Fibroblast of villous mesenchyme (primary cell): Measurements from ENCODE around the gene ZRANB3. TPM values are rescaled to one million over a fixed set of nuclear protein-coding genes. Genes with fewer than 3 reads are reported as not detected.
"Not testable (repeated sequence)": the region's sequence is repeated elsewhere in the genome, so short reads cannot be mapped to it uniquely, and the experiment has no call there.

Experiments used
- DNase-seq: peaks from one replicate; pipeline ENCODE4 v3.0.0-alpha.2; 2010; ENCODE audit warnings: low read depth
- H3K4me3 ChIP-seq: 2 replicates; pipeline ENCODE4 v1.5.1; 2011; ENCODE audit warnings: low read depth, mild to moderate bottlenecking, low read length
- total RNA-seq: library from RNA; depleted of rRNA; stranded (reverse); fragments of >200 nt; gene quantifications from 2 replicates; pipeline ENCODE4 v1.2.3, GENCODE V29; 2012
- TF ChIP-seq, protein P1 (sequence below): IDR thresholded peaks from 2 replicates; pipeline ENCODE4 v1.5.1; 2012; ENCODE audit warnings: low read depth, mild to moderate bottlenecking, low read length; ENCODE audit not compliant: insufficient read depth

ZRANB3 gene
- total RNA-seq, 1 donor: 9.1 TPM

DNA sequence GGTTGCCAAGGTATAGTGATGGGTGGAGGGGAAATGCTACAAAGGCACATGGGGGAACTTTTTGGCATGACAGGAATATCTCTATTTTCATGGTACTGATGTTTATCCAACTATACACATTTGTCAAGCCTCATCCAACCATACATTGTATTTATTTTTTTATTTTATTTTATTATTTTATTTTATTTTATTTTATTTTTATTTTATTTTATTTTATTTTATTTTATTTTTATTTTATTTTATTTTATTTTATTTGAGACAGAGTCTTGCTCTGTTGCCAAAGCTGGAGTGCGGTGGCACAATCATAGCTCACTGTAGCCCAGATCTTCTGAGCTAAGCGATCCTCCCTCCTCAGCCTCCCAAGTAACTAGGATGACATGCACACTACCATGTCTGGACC lies 219.1 kb downstream of the ZRANB3 start:
- no peak overlapping the region for H3K4me3 ChIP-seq
- DNase-seq: no peak
- TF ChIP-seq, protein P1, sequence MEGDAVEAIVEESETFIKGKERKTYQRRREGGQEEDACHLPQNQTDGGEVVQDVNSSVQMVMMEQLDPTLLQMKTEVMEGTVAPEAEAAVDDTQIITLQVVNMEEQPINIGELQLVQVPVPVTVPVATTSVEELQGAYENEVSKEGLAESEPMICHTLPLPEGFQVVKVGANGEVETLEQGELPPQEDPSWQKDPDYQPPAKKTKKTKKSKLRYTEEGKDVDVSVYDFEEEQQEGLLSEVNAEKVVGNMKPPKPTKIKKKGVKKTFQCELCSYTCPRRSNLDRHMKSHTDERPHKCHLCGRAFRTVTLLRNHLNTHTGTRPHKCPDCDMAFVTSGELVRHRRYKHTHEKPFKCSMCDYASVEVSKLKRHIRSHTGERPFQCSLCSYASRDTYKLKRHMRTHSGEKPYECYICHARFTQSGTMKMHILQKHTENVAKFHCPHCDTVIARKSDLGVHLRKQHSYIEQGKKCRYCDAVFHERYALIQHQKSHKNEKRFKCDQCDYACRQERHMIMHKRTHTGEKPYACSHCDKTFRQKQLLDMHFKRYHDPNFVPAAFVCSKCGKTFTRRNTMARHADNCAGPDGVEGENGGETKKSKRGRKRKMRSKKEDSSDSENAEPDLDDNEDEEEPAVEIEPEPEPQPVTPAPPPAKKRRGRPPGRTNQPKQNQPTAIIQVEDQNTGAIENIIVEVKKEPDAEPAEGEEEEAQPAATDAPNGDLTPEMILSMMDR: no peak

DNA sequence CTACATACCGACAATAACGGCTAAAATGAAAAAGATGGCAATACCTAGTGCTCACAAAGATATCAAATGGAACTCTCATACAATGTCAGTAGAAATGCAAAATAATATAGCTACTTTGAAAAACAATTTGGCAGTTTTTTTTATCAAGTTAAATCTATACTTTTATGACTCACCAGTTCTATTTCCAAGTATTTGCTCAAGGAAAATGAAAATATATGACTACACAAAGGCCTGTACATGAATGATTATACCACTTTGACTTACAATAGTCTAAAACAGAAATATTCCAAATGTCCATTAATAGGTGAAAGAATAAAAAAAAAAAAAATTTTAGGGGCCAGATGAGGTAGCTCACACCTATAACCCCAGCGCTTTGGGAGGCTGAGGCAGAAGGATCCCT lies 219.8 kb downstream of the ZRANB3 start:
- TF ChIP-seq, protein P1: no peak
- no peak for DNase-seq
- H3K4me3 ChIP-seq: no peak overlapping the region

DNA sequence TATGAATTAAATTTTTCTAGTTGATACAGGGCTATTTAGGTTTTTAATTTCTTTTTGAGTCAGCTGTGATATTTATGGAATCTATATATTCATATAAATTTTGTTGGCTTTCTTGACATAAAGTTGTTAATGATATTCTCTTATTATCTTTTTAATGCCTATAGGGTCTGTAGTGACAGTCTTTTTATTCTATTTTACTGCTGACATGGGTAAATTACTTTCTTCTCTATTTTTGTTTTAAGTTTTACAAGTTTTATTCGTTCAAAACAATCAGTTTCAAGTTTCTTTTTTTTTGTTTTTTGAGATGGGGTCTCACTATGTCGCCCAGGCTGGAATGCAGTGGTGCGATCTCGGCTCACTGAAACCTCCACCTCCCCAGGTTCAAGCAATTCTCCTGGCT lies 226.3 kb downstream of the ZRANB3 start:
- no peak overlapping the region for H3K4me3 ChIP-seq

DNA sequence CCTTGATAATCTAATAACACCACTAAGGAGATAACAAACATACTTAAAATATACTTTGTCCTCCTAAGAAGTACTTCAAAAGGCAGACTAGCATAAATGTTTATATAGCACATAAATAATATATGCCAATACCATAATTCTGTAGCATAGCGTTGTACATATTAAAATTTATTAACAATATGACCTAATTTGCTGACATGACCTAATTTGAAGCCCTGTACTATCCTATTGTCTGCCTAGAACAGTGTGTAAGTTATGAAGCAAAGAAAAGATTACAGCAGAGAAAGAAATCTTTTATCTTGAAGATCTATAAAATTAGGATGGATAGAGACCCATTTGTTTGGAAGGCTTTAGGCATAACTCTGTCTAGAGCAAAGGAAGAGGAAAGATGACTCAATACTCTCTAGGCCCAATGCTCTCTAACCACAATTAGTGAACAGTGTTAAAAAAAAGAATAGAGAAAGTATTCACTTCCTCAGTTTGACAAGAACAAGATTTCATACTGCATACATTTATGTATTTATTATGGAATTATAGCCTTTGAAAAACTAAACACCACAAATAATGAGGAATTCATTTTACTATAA lies 231.3 kb downstream of the ZRANB3 start:
- TF ChIP-seq, protein P1: no peak
- no peak overlapping the region for H3K4me3 ChIP-seq
- no peak for DNase-seq

More for the DNA sequence above, 226.3 kb downstream of the ZRANB3 start:
- TF ChIP-seq, protein P1: no peak
- DNase-seq: no peak

DNA sequence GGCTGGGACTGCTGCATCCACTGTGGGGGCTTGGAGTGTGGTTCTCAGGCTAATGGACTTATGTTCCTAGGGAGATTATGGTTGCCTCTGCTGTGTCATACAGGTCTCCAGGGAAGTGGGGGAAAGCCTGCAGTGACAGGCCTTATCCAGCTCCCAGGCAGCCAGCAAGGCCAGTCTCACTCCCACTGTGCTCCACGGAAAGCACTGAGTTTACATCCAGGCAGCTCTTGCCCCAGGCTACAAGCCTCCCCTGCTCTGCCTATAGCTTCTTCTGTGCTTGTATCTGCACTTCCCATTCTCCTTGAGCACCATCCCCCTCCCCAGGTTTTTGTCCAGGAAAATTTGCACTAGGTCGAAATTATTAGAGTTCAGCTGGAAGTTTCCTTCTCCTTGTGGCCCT lies 231.9 kb downstream of the ZRANB3 start:
- H3K4me3 ChIP-seq: no peak overlapping the region
- TF ChIP-seq, protein P1: no peak
- no peak for DNase-seq

DNA sequence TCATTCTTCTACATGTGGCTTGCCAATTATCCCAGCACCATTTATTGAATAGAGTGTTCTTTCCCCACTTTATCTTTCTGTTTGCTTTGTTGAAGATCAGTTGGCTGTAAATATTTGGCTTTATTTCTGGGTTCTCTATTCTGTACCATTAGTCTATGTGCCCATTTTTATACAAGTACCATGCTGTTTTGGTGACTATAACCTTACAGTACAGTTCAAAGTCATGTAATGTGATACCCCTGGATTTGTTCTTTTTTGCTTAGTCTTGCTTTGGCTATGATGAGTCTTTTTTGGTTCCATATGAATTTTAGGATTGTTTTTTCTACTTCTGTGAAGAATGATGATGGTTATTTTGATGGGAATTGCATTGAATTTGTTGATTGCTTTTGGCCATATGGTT lies 243.9 kb downstream of the ZRANB3 start:
- not testable (repeated sequence) for H3K4me3 ChIP-seq, DNase-seq

DNA sequence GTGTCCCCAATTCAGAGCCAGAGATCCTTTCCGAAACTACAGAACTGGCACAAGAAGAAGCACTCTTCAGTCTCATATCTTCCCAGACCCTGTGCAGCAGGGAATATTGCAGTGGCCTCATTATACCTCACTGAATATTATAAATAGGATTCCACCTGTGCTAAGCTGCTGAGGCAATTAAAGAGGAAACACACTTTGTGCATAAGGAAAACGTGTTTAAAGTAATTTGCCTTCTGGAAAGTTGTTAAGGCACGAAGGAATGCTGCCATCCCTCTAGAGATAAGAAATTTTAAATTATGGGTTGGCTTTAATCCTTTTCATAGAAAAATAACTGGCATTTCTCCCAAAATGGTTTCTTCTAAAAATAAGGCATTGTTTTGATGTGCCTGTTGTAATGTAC lies 245.6 kb downstream of the ZRANB3 start:
- no peak for DNase-seq
- TF ChIP-seq, protein P1: no peak
- H3K4me3 ChIP-seq: no peak overlapping the region

DNA sequence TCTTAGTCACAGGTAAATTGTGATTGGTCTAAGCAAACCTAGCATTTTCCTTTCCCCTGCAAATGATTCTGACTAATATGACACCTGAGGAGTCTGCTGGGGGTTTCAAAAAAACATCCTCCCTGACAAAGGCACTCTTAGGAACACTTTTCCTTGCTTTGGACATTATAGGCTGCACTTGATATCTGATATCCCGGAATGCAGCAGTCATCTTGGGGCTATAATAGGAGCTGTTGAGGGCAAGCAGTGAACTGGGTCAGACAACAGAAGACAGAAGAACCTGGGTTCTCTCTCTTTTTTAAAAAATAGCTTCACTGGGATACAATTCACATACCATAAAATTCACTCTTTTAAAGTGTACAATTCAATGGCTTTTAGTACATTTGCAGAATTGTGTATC lies 249.6 kb downstream of the ZRANB3 start:
- DNase-seq: no peak
- TF ChIP-seq, protein P1: no peak
- no peak overlapping the region for H3K4me3 ChIP-seq
